ENCODE data around the gene LRRC8B. TPM values are rescaled to one million over a fixed set of nuclear protein-coding genes. Genes with fewer than 3 reads are reported as not detected.
A peak's percentile ranks its signal among the peaks of the same experiment; 100 is the strongest.

LRRC8B gene
- total RNA-seq, 1 experiment from 2014 or later, result 9.7 TPM

GRCh38 chr1:89566761-89567174 is 42.1 kb downstream of the LRRC8B start:
- Mint-ChIP-seq H3K27me3 (ENCODE audit: insufficient read depth, unreplicated experiment) (no peaks in the 10 kb centered on the region), H3K4me3 (ENCODE audit: unreplicated experiment) (no peak overlapping the region), H3K4me1 (ENCODE audit: insufficient read depth, unreplicated experiment) (no peaks in the 10 kb centered on the region), H3K27ac (ENCODE audit: low read depth, unreplicated experiment) (no peak overlapping the region), H3K9me3 (ENCODE audit: unreplicated experiment) (no peaks in the 10 kb centered on the region), H3K36me3 (ENCODE audit: insufficient read depth, unreplicated experiment) (no peaks in the 10 kb centered on the region)
- no TSS peak for BruUV-seq (replicated peaks)
- intact Hi-C loops (cut with micrococcal nuclease), result no loop called here
- POLR2A ChIA-PET, result interaction anchor here (1.1 kb wide), 1 partner anchor 14 kb away, joined by 3 read pairs; no protein-coding TSS in a partner anchor
- DNase-seq (ENCODE audit: unreplicated experiment), result no peak
- no peak for TF ChIP-seq CTCF (IDR thresholded peaks at IDR 0.05; ENCODE audit: unreplicated experiment)
- CTCF ChIA-PET, result interaction anchor here (0.6 kb wide), 2 partner anchors 35 to 214 kb away, joined by 3 to 4 read pairs; no protein-coding TSS in a partner anchor

- no peaks in the 10 kb centered on the region for H3K27me3 Mint-ChIP-seq (ENCODE audit: insufficient read depth, unreplicated experiment)
- intact Hi-C loops (cut with micrococcal nuclease), result no loop called here
- no peak for TF ChIP-seq CTCF (IDR thresholded peaks at IDR 0.05; ENCODE audit: unreplicated experiment)
- H3K9me3 Mint-ChIP-seq (ENCODE audit: unreplicated experiment), result no peaks in the 10 kb centered on the region
- DNase-seq (ENCODE audit: unreplicated experiment), result no peak
- no peak overlapping the region for H3K27ac Mint-ChIP-seq (ENCODE audit: low read depth, unreplicated experiment)
- no peak overlapping the region for H3K4me3 Mint-ChIP-seq (ENCODE audit: unreplicated experiment)
- H3K4me1 Mint-ChIP-seq (ENCODE audit: insufficient read depth, unreplicated experiment), result no peaks in the 10 kb centered on the region
- no peaks in the 10 kb centered on the region for H3K36me3 Mint-ChIP-seq (ENCODE audit: insufficient read depth, unreplicated experiment)
- ChIA-PET CTCF (interaction anchor here (0.6 kb wide), 1 partner anchor 26 kb away, joined by 6 read pairs; no protein-coding TSS in a partner anchor), POLR2A (interaction anchor here (1.3 kb wide), 1 partner anchor 8 kb away, joined by 4 read pairs; no protein-coding TSS in a partner anchor)
- no TSS peak for BruUV-seq (replicated peaks)
Measured at GRCh38 chr1:89567797-89568196, 43.2 kb downstream of the LRRC8B start.

DNA sequence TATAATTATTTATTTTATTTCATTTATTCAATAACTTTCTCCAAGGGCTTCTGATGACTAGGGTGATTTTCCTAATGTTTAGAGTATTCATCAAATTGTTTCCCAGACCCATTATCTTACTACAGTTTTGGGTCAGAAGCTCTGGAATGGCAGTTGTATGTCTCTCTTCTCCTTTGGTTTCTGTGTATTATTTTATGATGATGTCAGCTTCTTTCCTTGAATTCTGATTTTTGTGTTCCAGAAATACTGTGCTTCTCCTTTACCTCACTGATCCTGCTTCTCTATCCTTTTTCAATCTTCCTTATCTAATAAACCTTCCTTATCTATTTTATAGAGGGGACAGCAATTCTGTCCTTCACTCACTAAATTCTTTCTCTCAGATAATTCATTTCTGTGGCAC is 48.8 kb downstream of the LRRC8B start:
- H3K27me3 Mint-ChIP-seq (ENCODE audit: insufficient read depth, unreplicated experiment), result no peaks in the 10 kb centered on the region
- BruUV-seq (replicated peaks), result no TSS peak
- H3K4me1 Mint-ChIP-seq (ENCODE audit: insufficient read depth, unreplicated experiment), result peaks cover 17% of the 10 kb centered on the region
- H3K36me3 Mint-ChIP-seq (ENCODE audit: insufficient read depth, unreplicated experiment), result no peaks in the 10 kb centered on the region
- POLR2A ChIA-PET, result no interaction called here
- intact Hi-C loops (cut with micrococcal nuclease), result no loop called here
- DNase-seq (ENCODE audit: unreplicated experiment), result no peak
- H3K9me3 Mint-ChIP-seq (ENCODE audit: unreplicated experiment), result no peaks in the 10 kb centered on the region
- TF ChIP-seq CTCF (IDR thresholded peaks at IDR 0.05; ENCODE audit: unreplicated experiment), result no peak
- no peak overlapping the region for H3K4me3 Mint-ChIP-seq (ENCODE audit: unreplicated experiment)
- CTCF ChIA-PET, result interaction anchor here (0.7 kb wide), 1 partner anchor 20 kb away, joined by 3 read pairs; no protein-coding TSS in a partner anchor
- H3K27ac Mint-ChIP-seq (ENCODE audit: low read depth, unreplicated experiment), result no peak overlapping the region

GRCh38 chr1:89574621-89575020 is 50.0 kb downstream of the LRRC8B start:
- Mint-ChIP-seq H3K4me1 (ENCODE audit: insufficient read depth, unreplicated experiment) (peaks cover 17% of the 10 kb centered on the region), H3K27me3 (ENCODE audit: insufficient read depth, unreplicated experiment) (no peaks in the 10 kb centered on the region), H3K9me3 (ENCODE audit: unreplicated experiment) (no peaks in the 10 kb centered on the region), H3K36me3 (ENCODE audit: insufficient read depth, unreplicated experiment) (no peaks in the 10 kb centered on the region), H3K27ac (ENCODE audit: low read depth, unreplicated experiment) (peak overlapping the region; percentile 88), H3K4me3 (ENCODE audit: unreplicated experiment) (no peak overlapping the region)
- no TSS peak for BruUV-seq (replicated peaks)
- ChIA-PET CTCF (interaction anchor here (0.6 to 1.2 kb wide), 3 partner anchors 10 to 406 kb away, joined by 3 read pairs; no protein-coding TSS in a partner anchor), POLR2A (interaction anchor here (1.2 kb wide), 1 partner anchor 49 kb away, joined by 3 read pairs; no protein-coding TSS in a partner anchor)
- no peak for TF ChIP-seq CTCF (IDR thresholded peaks at IDR 0.05; ENCODE audit: unreplicated experiment)
- intact Hi-C loops (cut with micrococcal nuclease), result loop anchor here (2.0 kb wide), 1 partner anchor 20 kb away; no protein-coding TSS in a partner anchor
- no peak for DNase-seq (ENCODE audit: unreplicated experiment)

All from MCF 10A (cell line).